ENCODE data around the gene CTSW.

DNA sequence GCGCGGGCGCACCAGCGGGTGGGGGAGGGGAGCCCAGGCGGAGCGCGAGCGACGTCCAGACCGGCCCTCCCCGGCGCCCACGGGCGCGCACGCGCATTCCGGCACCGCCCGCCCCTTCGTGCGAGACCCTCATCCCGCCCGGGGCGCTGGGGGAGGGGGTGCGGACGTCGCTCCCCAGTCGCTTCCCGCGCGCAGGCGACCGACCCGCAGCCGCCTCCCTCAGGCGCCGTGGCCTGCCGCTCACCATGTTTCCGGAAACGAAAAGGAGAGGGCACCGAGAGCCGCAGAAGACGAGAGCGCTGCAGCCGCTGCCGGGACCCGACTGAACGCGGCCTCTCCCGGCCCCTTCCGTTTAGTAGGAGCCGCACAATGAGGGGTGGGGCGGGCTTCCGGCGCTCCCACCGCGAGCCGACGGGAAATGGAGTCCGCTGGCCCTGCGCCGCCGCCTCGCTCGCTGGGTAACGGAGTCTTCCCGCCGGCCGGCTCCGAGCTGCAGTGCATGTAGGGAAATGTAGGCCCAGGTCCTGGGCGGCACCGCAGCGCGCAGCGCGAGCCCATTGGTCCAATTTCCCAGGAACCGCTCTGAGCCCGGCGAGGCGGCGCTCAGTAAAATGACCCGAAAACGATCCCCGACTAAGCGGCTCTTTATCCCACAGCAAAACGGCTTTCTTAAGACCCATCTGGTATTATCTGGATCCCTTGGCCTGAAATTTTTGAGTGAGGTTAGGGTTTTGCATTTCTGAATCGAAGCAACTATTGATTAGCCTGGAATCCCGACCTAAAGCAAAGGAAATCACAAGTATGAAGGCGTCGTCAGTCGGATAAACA is 21.6 kb upstream of the CTSW start, which contains the start of gene CFL1:
- no peak for TF ChIP-seq GATA3 (IDR thresholded peaks at IDR 0.05; ENCODE audit: low read depth, low read length)
- no peak for TF ChIP-seq GATA2 (IDR thresholded peaks at IDR 0.05; ENCODE audit: low read depth, low read length)

Data from SH-SY5Y (cell line).